HG03139 (cell line): ENCODE measurements around the gene SLC46A1.
"Not testable (repeated sequence)": the region's sequence is repeated elsewhere in the genome, so short reads cannot be mapped to it uniquely, and the experiment has no call there.

Source experiments
- ATAC-seq: cut with Tn5 transposase; IDR thresholded peaks from one replicate; pipeline ENCODE4 v1.9.1; 2021; ENCODE audit not compliant: unreplicated experiment

The SLC46A1 gene

DNA sequence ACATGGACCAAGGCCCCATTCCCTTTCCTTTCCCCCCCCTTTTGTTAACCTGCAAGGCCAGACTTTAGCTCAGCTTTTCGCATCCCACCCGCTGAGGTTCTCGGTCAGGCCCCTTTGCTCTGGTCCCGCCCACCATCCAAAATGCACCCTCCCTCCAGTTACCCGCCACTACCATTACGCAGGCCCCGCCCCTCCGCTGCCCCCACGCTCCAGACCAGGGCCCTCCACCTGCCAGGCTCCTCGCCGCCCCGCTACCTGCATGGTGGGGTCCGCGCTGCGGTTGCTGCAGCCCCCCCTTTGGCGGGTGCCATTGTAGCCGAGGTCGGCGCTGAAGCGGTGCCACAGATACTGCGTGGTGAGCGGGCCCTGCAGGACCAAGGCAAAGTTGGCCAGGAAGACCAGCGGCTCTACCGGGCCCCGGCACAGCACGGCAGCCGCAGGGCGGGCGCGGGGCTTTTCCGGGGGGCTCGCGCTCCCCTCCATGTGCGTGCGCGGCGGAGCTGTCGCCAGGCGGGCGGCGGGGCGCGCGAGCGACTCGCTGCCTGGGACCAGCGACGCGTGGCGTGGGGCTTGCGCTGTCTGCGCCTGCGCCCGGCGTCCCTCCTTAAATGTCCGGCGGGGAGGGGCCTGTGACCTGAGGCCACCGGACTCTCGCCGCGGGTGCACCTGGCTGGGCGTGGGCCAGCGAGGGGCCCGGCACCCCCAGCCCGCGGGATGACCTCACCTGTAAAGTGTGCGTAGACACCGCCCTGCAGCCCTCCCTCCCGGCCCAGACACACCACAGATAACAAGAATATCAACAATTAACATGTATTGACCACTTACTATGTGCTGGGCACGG is at the start of gene SLC46A1:
Gene SLC46A1, minus strand, starts transcription at position 581 of the 841 bp plus-strand sequence. Its CDS starts 98 bp downstream, at position 483.
- peak; percentile 66 for ATAC-seq

GRCh38 chr17:28449859-28450258 is 43.8 kb upstream of the SLC46A1 start:
- ATAC-seq = no peak

- no peak for ATAC-seq
Measured at GRCh38 chr17:28447396-28447760, 41.4 kb upstream of the SLC46A1 start.

DNA sequence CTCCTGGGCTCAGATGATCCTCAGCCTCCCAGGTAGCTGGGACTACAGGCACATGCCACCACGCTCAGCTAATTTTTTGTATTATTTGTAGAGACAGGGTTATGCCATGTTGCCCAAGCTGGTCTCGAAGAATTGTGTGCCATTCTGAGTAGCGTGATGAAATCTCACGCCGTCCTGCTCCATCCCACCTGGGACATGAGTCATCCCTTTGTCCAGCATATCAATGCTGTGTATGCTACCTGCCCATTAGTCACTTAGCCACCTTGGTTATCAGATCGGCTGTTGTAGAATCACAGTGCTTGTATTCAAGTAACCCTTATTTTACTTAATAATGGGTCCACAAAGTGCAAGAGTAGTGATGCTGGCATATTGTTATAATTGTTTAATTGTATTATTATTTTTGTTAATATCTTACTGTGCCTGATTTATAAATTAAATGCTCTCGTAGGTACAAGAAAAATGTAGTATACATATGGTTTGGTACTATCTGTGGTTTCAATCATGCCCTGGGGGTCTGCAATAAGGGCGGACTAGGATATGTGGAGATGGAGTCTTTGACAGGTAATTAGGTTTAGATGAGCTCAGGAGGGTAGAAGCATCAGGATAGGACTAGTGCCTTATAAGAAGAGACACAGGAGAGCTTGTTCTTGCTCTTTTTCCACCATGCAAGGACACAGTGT is 40.8 kb upstream of the SLC46A1 start:
- no peak for ATAC-seq

DNA sequence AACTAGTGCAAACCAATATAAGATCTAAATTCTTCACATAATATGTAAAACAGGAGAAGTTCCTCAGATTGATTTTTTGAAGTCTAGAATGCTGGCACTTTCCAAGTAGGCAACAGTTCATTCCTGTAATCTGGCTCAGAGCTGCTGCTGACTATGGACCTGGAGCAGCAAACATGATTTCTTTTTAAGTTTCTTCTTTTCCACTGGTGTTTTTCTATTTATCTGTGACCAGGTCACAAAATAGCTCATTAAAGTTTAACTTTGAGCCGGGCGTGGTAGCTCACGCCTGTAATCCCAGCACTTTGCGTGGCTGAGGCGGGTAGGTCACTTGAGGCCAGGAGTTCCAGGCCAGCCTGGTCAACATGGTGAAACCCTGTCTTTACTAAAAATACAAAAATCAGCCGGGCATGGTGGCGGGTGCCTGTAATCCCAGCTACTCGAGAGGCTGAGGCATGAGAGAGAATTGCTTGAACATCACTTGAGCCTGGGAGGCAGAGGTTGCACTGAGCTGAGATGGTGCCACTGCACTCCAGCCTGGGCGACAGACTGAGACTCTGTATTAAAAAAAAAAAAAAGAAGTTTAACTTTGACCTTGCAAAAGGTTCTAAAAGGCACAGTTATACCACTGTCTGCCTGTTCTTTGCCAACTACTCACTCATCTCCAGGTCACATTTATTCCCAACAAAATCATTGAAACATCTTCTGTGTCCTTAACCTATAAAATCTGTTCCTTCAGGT is 38.1 kb upstream of the SLC46A1 start:
- no peak for ATAC-seq

DNA sequence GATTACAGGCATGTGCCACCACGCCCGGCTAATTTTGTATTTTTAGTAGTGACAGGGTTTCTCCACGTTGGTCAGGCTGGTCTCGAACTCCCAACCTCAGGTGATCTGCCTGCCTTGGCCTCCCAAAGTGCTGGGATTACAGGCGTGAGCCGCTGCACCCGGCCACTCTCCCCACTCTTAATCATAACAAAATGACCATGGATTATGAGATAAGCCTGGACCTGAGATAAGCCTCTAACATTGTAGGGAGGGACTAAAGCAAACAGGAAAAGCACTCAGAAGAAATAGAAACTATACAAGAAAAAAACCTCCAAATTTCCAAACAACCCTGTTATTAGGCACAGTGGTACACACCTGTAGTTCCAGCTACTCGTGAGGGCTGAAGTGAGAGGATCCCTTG is 28.3 kb upstream of the SLC46A1 start:
- not testable (repeated sequence) for ATAC-seq

GRCh38 chr17:28433721-28434120 is 27.7 kb upstream of the SLC46A1 start:
- no peak for ATAC-seq

DNA sequence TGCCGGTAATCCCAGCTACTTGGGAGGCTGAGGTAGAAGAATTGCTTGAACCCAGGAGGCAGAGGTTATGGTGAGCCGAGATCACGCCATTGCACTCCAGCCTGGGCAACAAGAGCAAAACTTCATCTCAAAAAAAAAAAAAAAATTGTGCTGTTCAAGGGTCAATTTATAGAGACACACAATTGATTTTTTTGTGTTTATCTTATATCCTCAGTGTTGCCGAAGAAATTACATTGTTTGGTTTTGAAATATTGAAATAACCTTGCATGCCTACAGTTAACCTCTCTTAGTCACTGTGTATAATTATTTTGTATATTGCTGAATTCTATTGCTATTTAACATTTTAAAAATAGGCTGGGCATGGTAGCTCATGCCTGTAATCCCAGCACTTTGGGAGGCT is 22.0 kb upstream of the SLC46A1 start:
- not testable (repeated sequence) for ATAC-seq

DNA sequence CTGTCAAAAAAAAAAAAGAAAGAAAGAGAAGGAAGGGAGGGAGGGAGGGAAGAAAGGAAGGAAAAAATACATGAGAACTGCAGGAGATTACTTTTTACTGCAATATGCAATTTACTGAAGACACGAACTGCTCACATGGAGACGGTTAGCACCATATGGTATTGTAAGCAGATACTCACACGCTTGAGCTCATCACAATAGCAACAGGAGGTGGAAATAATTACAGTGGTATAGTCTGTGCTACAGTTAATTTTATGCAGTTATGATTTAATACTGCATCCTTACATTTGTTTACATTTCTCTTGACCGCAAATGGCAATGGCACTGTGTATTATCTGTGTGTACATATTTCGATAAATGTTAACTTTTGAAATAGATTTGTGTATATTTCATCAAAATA is 21.4 kb upstream of the SLC46A1 start:
- ATAC-seq = no peak

DNA sequence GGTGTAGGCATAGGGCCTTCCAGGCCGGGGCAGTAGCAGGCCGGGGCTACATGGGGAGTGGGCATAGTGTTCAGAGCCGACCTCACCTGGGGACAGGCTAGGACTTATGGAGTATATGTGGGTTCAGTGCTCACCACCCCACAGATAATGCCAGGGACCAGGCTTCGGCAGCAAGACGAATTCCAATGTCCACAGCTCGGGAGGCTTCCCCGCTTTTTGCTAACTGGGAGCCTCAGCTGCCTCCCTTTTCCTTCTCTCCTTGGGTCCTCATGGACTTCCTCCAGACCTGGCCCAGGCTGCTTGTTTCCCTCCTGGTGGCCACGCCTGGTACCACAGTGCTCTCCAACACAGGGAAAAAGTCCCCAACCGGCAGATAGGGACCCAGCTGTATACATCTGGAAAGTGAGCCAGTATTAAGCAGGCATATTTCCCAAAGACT is 20.1 kb upstream of the SLC46A1 start:
- ATAC-seq = no peak

DNA sequence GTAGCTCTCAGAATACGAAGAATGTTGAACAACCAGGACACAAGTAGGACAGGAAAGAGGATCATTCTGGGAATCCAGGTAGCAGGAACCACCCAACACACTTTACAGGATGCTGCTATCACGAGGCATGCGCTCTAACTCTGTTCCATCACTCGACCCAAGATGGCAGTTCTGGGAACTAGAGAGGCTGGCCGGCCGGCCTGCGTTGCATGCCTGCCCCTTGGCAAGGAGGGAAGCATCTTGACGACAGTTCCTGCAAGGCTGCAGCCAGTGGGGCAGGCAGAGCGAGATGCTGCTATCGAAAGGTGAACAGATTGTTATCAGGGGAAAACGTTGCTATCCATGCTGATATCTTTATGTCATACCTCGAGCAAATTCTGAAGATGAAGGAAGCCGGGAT is 19.2 kb upstream of the SLC46A1 start:
- no peak for ATAC-seq

DNA sequence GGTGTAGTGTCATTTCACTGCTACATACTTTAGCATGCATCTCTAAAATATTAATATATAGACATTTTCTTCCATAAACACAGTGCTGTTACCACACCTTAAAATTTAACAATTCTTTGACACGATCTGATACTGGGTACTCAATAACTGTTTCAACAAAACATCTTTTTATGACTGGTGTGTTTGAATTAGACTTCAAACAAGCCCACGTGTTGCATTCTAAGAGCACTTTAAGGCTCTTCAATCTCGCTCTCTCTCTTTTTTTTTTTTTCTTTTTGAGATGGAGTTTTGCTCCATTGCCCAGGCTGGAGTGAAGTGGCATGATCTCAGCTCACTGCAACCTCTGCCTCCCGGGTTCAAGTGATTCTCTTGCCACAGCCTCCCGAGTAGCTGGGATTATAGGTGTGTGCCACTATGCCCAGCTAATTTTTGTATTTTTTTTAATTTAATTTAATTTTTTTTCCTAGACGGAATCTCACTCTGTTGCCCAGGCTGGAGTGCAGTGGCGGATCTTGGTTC is 15.8 kb upstream of the SLC46A1 start:
- no peak for ATAC-seq

GRCh38 chr17:28416703-28417311 is 10.8 kb upstream of the SLC46A1 start:
- ATAC-seq = no peak

DNA sequence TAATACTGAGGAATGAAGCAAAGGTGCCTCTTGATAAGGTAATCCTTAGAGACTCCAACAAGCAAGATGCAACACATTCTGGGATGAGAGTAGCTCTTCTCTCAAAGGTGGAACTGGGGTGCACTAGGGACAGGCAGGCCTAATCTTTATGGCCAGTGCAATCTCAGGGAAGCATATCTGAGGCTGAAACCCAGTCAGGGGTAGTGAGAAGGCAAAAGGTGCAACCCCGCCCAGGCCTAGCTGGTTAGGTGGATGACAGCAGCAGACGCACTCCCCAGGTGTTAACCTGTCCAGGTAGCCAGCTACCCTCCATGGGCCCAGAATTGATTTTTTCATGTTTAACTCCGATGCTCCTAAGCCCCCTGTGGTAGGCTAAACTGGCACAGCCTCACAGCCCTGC is 9.9 kb upstream of the SLC46A1 start:
- ATAC-seq = no peak

DNA sequence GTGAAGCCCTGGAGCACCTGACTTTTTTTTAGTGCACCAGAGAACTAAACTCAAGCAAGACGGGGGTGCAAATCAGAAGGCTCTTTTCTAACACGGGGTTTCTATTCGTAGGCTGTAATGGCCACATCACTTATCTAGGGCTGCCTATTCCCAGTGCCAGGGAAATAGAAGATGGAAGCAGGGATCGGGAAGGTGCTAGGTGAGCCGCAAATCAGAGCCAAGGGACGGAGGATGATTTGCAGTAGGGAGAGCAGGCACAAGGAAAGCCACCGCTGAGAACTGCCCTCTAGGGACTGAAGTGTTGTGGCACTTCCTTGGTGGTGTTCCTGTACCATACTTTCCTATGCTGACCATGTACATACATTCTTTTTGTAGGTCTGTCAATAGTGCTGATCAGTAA is 7.8 kb upstream of the SLC46A1 start:
- ATAC-seq = no peak

- no peak for ATAC-seq
Measured at GRCh38 chr17:28412099-28412498, 6.1 kb upstream of the SLC46A1 start.

- ATAC-seq = no peak
Measured at GRCh38 chr17:28407974-28408306, 1.9 kb upstream of the SLC46A1 start.

DNA sequence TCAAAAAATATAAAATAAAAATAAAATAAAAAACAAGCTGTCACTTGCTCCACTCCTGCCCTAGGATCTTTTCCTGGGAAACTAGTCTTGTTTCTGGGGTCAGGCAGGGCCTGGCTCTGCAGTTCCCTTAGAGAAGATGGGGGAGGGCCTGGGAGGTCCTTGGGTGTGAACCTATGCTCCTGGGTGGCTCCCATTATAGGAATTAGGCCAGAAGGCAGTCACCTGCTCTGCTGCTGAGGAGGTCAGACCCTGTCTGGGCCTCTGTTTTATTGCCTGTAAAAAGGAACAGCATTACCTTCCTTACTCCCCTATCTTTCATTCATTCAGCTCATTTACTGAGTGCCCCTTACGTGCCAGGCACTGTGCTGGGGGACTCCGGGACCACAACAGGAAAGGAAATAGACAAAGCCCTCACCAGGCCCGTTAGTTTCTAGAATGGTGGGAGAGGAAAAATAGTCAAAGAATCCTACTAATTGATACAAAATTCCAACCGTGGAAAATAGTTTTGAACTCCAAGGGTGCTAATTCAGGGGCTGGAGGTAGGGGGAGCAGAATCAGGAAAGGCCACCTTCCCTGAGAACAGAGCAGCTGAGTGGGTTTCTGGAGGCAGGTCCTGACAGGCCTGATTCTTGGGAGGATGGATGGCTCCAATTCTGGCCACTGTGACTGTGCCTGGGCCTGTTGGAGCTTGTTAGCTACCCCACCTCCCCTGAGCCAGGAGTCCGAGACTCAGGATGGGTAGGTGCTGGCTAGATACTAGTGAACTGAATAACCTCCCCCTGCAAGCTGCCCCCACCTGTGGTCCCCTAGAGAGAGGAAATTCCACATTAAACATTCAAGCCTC is 1.3 kb upstream of the SLC46A1 start:
- no peak for ATAC-seq

DNA sequence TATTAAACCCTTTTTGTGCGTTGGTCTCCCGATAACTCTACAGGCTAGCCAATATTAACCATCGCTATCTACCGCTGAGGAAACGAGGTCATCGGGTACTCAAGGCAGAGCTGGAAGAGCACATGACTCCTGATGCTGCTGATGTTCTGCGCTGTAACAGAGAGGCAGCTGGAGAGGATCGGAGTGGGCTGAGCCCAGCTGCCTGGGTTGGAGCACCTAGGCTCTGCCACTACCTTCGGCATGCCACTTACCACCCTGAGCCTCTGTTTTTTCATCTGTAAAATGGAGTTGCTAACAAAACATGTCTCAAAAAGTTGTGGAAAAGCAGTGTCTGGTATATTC is 432 bp upstream of the SLC46A1 start:
- no peak for ATAC-seq

GRCh38 chr17:28404812-28405570 is 1.0 kb downstream of the SLC46A1 start:
- no peak for ATAC-seq
